K562 (cell line): Measurements from ENCODE around the gene COL5A1.

Experiments used
- AFF1 ChIP-seq, 2 experiments: fragments of 450-650 bp; IDR thresholded peaks; 2 replicates each; pipeline ENCODE4 v1.6.1; 2018; ENCODE audit warnings: mild to moderate bottlenecking in 2 of 2, low read depth in 1 of 2; ENCODE audit not compliant: partially characterized antibody in 2 of 2
- CHD4 ChIP-seq: fragments of 200-600 bp; sonication (generic); IDR thresholded peaks from 3 replicates; pipeline ENCODE4 v1.6.1; 2012; ENCODE audit warnings: low read depth, mild to moderate bottlenecking, mixed read lengths, low read length, inconsistent platforms; ENCODE audit not compliant: insufficient read depth, insufficient replicate concordance, poor library complexity, severe bottlenecking
- CREB1 ChIP-seq, 2 experiments: sonication (generic) in 1 of 2; formaldehyde crosslinking in 1 of 2; IDR thresholded peaks; 2 replicates each; pipeline versions ENCODE4 v1.6.1 to v1.8.0; 2012 to 2022; ENCODE audit warnings: inconsistent platforms in 1 of 2, mild to moderate bottlenecking in 1 of 2, missing genetic modification reagents in 1 of 2, moderate library complexity in 1 of 2
- CTCF ChIP-seq, 3 experiments: IDR thresholded peaks in 2 of 3; conservative IDR thresholded peaks in 1 of 3; 2 replicates each; pipeline ENCODE4 v1.5.1; 2011 to 2012; ENCODE audit warnings: low read length in 3 of 3, mild to moderate bottlenecking in 3 of 3, control low read depth in 2 of 3, improper control_type of control experiment in 1 of 3, inconsistent platforms in 1 of 3, low read depth in 1 of 3, mixed read lengths in 1 of 3, moderate library complexity in 1 of 3; ENCODE audit not compliant: insufficient read depth in 2 of 3
- FOSL1 ChIP-seq: fragments of 200-800 bp; sonication (Bioruptor generic); conservative IDR thresholded peaks from 2 replicates; pipeline ENCODE4 v1.6.1; 2016; ENCODE audit warnings: missing genetic modification characterization, missing compliant biosample characterization
- GABPA ChIP-seq: fragments of 200-800 bp; sonication (Bioruptor generic); conservative IDR thresholded peaks from 2 replicates; pipeline ENCODE4 v1.6.1; 2016; ENCODE audit warnings: low read depth, missing genetic modification characterization, missing compliant biosample characterization
- KDM1A ChIP-seq, 2 experiments: fragments of 450-650 bp; IDR thresholded peaks; 2 replicates each; pipeline ENCODE4 v1.6.1; 2016; ENCODE audit warnings: mild to moderate bottlenecking in 2 of 2
- MAX ChIP-seq: sonication (generic); formaldehyde crosslinking; IDR thresholded peaks from 2 replicates; pipeline ENCODE4 v1.9.0; 2022; ENCODE audit warnings: mild to moderate bottlenecking, missing genetic modification reagents
- MLX ChIP-seq, 2 experiments: fragments of 450-650 bp in 1 of 2; sonication (generic) in 1 of 2; formaldehyde crosslinking; conservative IDR thresholded peaks; 2 replicates each; pipeline versions ENCODE4 v1.4.0 to v1.8.1; 2020 to 2022; ENCODE audit warnings: mild to moderate bottlenecking in 1 of 2, missing genetic modification reagents in 1 of 2
- NRF1 ChIP-seq, 2 experiments: fragments of 450-650 bp; IDR thresholded peaks in 1 of 2; conservative IDR thresholded peaks in 1 of 2; 2 replicates each; pipeline ENCODE4 v1.6.1; 2014; ENCODE audit warnings: mild to moderate bottlenecking in 2 of 2
- PREB ChIP-seq: sonication (generic); formaldehyde crosslinking; IDR thresholded peaks from 2 replicates; pipeline ENCODE4 v1.8.1; 2023; ENCODE audit warnings: mild to moderate bottlenecking, missing genetic modification reagents
- RBM25 ChIP-seq: fragments of 200-400 bp; formaldehyde crosslinking; IDR thresholded peaks from 2 replicates; pipeline ENCODE4 v1.6.1; 2018; ENCODE audit warnings: low read length, low read depth, moderate library complexity; ENCODE audit not compliant: severe bottlenecking
- RCOR1 ChIP-seq, 2 experiments: IDR thresholded peaks; 2 replicates each; pipeline ENCODE4 v1.6.1; 2012; ENCODE audit warnings: low read depth in 2 of 2, low read length in 2 of 2, borderline replicate concordance in 1 of 2, improper control_type of control experiment in 1 of 2
- ZFP36 ChIP-seq: fragments of 150-350 bp; IDR thresholded peaks from 2 replicates; pipeline ENCODE4 v1.6.1; 2018; ENCODE audit warnings: low read length, low read depth; ENCODE audit not compliant: partially characterized antibody

GRCh38 chr9:134660407-134660806 lies 18.8 kb downstream of the COL5A1 start:
- TF ChIP-seq GABPA (tag) (no peak), NRF1 (conservative IDR thresholded peaks at IDR 0.05 in 1 of 2, IDR thresholded peaks at IDR 0.05 in 1 of 2) (no peak), RBM25 (no peak), RCOR1 (IDR thresholded peaks at IDR 0.05; ENCODE audit: borderline replicate concordance in 1 of 2, low read depth in 2 of 2, low read length in 2 of 2) (no peak), MLX (CRISPR knock-in tag; conservative IDR thresholded peaks at IDR 0.05) (no peak), FOSL1 (no peak), KDM1A (IDR thresholded peaks at IDR 0.05) (no peak), CREB1 (IDR thresholded peaks at IDR 0.05) (no peak), CREB1 (CRISPR knock-in tag; IDR thresholded peaks at IDR 0.05) (no peak), MAX (no peak), PREB (CRISPR knock-in tag) (no peak), ZFP36 (no peak), CHD4 (no peak), AFF1 (IDR thresholded peaks at IDR 0.05; ENCODE audit: low read depth in 1 of 2, partially characterized antibody in 2 of 2) (no peak), CTCF (IDR thresholded peaks at IDR 0.05 in 2 of 3, conservative IDR thresholded peaks at IDR 0.05 in 1 of 3; ENCODE audit: insufficient read depth in 2 of 3, low read depth in 1 of 3, low read length in 3 of 3) (peak; percentile 30 to 62 (median 37); a peak in 4 of 6 replicates)
